Uterus (tissue), 2 donors: ENCODE measurements around the gene TRAF3.
"Not testable (repeated sequence)": the region's sequence is repeated elsewhere in the genome, so short reads cannot be mapped to it uniquely, and the experiment has no call there.

ENCODE experiments used
- POLR2A ChIP-seq, 2 donors: fragments of 450-650 bp; IDR thresholded peaks; one replicate each; pipeline ENCODE4 v1.6.1; 2016; ENCODE audit warnings: antibody characterized with exemption in 2 of 2, mild to moderate bottlenecking in 1 of 2, moderate library complexity in 1 of 2
- TF ChIP-seq, protein P1 (sequence below), 4 experiments: fragments of 200-600 bp in 2 of 4; fragments of 450-650 bp in 2 of 4; sonication (generic) in 2 of 4; IDR thresholded peaks; one replicate each; pipeline ENCODE4 v1.5.1; 2016 to 2019; ENCODE audit warnings: antibody characterized with exemption in 4 of 4, mild to moderate bottlenecking in 2 of 4, moderate library complexity in 1 of 4

DNA sequence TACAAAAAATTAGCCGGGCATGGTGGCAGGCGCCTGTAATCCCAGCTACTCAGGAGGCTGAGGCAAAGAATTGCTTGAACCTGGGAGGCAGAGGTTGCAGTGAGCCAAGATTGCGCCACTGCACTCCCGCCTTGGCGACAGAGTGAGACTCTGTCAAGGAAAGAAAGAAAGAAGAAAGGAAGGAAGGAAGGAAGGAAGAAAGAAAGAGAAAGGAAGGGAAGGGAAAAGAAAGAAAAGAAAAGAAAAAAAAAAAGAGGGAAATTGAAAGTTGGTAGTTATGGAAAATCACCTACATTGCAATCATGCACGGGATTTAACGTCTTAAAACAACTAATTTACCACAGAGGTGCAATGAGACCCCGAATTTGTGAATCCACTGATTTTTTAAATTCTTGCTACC lies 11.5 kb upstream of the TRAF3 start:
- TF ChIP-seq, protein P1, sequence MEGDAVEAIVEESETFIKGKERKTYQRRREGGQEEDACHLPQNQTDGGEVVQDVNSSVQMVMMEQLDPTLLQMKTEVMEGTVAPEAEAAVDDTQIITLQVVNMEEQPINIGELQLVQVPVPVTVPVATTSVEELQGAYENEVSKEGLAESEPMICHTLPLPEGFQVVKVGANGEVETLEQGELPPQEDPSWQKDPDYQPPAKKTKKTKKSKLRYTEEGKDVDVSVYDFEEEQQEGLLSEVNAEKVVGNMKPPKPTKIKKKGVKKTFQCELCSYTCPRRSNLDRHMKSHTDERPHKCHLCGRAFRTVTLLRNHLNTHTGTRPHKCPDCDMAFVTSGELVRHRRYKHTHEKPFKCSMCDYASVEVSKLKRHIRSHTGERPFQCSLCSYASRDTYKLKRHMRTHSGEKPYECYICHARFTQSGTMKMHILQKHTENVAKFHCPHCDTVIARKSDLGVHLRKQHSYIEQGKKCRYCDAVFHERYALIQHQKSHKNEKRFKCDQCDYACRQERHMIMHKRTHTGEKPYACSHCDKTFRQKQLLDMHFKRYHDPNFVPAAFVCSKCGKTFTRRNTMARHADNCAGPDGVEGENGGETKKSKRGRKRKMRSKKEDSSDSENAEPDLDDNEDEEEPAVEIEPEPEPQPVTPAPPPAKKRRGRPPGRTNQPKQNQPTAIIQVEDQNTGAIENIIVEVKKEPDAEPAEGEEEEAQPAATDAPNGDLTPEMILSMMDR (IDR thresholded peaks at IDR 0.05) = not testable (repeated sequence)
- TF ChIP-seq POLR2A (IDR thresholded peaks at IDR 0.05) = not testable (repeated sequence)
